NCI-H345 treated with DMSO at 0.1 percent for 48 hours (cell line): ENCODE results near the gene TM4SF4.
"Not testable (repeated sequence)": the region's sequence is repeated elsewhere in the genome, so short reads cannot be mapped to it uniquely, and the experiment has no call there.

ENCODE experiments used
- DNase-seq: peaks from one replicate; lab custom pipeline; 2025; ENCODE audit not compliant: unreplicated experiment; lab: John Stamatoyannopoulos, UW

Gene TM4SF4, protein sequence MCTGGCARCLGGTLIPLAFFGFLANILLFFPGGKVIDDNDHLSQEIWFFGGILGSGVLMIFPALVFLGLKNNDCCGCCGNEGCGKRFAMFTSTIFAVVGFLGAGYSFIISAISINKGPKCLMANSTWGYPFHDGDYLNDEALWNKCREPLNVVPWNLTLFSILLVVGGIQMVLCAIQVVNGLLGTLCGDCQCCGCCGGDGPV

DNA sequence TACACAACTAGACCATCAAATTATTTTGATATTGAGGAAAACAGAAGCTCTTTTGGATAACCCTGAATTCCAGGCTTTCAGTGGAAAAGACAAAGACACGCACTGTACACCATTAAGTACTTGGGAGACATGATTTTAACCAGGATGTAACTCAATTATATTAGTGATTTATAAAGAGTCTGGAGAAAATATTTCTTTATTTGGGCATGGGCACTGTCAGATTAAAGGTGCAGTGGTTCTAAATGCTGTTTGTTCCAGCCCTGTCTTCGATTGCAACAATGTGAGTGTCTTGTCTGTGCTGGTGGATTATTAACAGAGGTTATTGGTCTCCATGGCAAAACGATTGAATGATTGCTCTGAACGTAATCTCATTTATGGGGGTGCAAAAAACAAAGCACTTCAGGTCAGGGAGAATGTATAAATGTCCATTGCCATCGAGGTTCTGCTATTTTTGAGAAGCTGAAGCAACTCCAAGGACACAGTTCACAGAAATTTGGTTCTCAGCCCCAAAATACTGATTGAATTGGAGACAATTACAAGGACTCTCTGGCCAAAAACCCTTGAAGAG, at the start of gene TM4SF4:
TSS of gene TM4SF4 (plus strand) at position 448 of the 568 bp plus-strand sequence. CDS start 181 bp downstream, outside the sequence.
- no peak for DNase-seq

DNA sequence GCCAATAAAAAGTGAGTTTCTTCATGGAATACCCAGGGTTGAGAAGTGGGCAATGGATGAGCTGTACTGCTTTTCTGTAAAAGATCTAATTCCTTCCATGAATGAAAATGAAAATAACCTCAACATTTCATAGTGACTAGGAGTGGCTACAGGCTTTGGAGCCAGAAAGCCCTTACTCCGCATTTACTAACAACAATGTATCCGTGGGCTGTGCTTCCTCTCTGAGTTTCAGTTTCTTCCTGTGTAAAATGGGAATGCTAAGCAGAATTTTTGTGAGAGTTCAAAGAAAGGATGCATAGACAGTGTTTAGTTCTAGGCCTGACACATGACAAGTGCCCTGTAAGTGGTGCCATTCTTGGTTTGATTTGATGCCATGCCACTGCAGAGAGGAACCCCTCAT, 49.6 kb upstream of the TM4SF4 start:
- no peak for DNase-seq

DNA sequence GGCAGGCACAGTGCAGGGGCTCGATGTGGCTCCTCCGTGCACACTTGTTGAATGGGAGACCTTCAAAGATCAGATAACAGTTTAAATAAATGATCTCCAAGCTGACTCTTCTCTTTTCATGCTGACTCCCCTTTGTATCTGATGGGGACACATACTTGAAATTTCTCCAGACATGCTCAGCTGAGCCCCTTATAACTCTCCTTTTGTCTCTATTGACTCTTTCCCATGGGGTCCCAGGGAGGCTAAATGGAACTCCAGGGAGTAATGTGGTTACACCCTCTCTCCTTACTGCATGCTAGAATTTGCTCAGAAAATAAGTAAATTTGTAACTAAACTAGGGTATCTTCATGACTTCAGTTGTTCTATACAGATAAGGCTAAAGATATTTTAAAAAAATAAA, 48.2 kb upstream of the TM4SF4 start:
- DNase-seq: no peak

DNA sequence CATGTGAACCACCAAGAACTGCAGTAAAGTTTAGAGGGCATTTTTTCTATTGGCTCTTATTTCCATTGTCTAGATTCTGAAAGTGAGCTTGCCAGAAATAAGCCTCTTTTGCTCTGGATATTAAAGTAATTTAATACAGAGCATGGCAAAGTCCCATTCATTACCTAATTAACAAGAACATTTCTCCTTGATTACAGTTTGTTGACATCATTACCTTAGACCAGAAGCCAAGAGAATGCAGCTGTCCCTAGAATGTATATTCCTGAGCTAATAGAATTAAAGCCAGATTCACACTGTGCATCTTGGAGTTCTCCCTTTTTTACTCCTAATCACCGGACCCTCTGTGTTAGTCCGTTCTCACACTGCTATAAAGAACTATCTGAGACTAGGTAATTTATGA, 46.4 kb upstream of the TM4SF4 start:
- no peak for DNase-seq

DNA sequence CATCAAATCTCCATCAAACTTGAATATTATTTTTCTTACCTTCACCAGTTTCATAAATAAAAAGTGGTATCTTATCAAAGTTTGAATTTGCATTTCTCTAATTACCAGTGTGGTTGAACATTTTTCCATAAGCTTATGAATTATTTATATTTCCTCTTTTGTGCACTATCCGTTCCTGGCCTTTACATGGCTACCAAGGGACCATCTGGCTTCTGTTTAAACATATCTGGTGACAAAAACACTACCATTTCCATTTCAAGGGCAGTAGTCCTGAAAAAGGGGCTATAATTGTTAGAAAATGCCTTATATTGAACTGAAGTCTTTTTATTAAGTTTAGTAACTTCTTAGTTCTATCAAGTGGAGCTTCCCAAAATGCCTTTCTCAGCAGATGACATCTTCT, 44.3 kb upstream of the TM4SF4 start:
- no peak for DNase-seq

DNA sequence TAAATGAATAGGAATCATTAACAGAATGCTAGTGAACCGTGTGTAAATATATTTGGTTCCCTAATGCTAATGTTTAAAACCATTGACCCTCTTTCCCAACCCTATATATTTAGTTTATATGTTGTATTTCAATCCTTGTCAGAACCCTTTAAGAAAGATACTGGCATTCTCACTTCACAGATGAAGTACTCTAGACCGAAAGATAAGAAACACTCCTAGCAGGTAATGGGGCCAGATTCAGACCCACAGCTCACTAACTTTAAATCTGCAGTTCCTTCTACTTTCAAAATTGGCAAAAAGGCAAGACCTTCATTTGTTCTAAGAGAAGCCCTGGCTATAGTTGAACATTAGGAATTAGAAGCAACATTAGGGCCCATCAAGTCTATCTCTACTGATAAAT, 42.3 kb upstream of the TM4SF4 start:
- DNase-seq: no peak

DNA sequence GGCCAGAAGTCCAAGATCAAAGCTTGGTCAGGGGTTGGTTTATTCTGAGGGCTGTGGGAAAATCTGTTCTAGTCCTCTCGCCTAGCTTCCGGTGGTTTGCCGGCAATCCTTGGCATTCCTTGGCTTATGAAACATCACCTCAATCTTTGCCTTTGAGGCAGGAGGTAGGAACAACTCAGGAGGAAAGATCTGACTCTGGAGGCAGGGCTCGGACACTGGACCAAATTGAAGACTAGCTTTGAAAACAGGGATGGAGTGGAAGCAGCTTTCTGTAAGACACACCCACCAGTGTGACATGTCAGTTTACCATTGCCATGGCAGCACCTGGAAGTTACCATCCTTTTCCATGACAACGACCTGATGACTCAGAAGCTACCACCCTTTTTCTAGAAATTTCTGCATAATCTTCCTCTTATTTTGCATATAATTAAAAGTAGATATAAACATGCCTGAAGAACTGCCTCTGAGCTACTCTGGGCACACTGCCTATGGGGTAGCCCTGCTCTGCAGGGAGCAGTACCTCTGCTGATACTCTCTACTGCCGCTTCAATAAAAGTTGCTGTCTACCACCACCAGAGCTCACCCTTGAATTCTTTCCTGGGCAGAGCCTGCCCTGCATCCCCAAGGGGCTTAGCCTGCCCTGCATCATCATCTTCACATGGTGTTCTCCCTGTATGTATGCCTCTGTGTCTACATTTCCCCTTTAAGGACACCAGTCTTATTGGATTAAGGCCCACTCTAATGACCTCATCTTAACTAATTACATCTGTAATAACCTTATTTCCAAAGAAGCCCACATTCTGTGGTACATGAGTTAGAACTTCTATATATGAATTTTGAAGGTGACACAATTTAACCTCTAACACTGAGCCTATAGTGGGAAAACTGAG, 38.3 kb upstream of the TM4SF4 start:
- DNase-seq: no peak

DNA sequence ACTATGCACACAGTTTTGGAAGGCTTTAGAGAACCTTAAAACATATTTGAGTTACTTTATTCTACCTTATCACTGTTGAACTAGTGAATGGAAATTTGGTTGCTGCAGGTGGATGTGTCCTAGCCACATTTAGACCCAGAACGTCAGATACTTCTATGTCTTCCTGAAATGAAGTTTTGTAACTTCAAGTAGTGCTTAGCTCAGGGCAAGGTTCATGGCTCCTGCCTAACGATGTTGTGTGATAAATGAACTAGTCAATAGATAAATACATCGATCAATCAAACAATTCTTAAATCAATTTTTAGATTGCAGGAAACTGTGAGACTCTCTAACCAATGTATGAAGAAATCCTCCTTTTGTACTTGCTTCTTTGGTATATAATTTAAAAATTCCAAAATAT, 37.2 kb upstream of the TM4SF4 start:
- no peak for DNase-seq

DNA sequence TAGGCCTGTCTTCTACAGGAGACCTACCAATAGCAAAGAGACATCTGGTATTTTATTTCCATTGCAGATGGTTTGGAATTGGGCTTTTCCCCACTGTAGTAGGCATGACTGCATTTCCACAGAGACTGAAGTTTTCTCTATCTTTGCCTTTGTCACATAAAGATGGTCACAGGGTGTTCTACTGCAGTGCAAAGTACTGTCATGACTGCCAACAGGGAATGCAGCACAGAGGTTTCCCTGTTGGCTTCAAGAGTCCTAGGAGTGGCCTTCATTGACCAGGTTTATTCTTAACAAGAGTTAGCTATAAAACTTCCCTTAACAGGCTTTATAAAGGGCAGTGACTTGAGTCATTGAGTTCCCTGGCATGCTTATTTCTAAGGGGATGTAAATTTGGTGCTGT, 36.8 kb upstream of the TM4SF4 start:
- no peak for DNase-seq

DNA sequence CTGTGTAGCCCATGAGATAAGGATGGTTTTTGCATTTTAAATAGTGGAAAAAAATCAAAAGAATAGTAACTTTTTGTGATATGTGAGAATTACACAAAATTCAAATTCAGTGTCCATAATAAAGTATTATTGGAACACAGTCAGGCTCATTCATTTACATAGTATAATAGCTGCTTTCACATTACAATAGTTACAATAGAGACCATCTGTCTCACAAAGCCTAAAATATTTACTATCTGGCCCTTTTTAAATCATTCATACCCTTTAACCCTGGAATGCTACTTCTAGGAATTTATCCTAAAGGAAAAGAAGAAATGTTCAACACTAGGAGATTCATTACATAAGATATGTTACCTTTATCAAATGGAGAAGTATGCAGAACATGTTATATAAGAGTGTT, 35.5 kb upstream of the TM4SF4 start:
- DNase-seq: no peak

DNA sequence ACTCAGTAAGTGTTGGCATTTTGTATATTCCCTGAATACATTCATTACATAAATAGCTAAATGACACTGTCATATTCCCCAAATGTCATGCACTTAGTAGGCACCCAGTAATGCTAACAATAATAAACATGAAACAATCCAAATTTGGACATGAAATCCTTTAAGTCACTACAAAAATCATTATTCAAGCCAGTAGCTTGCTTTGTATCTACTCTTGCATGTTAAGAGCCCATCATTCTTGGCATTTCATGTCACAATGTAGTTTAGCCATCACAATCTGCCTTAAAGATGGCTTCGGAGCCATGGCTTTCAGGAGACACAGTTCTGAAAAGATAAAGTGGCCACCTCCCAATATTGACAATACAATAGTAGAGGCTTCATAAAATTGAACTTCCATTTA, 32.9 kb upstream of the TM4SF4 start:
- no peak for DNase-seq

DNA sequence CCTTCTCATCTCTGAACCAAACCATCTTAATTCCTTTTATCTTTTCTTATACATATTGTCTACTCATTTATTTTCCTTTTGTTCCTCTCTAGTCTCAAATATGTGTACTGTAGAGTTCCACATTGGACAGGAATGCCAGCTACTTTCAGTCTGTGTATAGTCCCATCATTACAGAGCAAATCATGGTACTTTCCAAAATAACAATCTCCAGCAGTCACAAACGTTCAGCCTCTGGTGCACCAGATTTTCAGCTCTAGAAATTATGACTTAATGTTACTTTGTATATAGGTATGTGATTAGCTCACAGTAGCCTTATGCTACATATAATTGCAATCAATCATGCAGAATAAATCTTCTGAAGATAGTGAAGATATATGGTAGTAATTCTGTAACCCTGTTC, 32.5 kb upstream of the TM4SF4 start:
- no peak for DNase-seq

DNA sequence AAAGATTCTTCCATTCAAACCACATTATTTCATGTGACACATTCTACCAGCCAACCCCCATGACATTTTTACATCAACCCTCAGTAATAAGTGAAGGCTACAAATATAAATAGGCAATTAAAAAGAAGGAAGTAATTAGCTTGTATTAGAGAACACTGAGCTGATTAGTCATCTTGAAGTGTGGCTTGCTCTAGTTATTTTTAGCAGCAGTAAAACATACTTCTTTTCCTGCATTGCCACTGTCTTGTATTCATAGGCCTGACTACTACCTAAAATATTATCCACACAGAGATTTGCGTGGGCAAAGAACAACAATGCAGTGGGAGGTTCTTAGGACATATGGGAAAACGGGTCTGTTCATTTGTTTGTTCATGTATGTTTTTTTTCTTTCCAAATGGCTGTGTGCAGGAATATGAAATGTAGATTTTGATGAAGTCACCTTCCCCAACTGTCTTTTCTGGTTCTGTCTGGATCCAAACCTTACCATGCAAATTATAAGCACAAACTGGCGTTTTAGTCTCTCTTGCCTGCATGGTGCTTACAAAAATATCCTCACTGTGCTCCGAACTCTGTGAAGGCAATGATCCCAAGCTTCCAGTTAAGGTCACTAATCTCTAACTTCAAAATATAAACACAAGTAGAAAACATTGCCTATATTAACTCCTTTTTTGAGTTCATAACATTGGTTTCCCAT, 31.5 kb upstream of the TM4SF4 start:
- no peak for DNase-seq

DNA sequence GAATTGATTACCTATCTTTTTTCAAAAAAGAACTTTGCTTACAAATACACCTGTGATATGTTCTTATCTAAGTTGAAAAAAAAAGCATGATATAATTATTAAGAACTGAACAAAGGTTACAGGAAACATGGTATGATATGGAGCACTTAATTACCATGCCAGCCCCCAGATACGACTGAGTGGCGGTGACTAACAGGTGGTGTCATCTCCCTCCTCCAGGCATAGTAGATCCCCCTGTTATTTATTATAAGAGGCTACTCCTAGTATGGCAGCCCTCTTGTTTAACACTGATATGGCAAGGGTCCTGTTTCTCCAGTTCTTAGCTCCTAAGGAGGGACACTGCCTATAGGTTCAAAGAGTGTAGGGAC, 31.0 kb upstream of the TM4SF4 start:
- no peak for DNase-seq

DNA sequence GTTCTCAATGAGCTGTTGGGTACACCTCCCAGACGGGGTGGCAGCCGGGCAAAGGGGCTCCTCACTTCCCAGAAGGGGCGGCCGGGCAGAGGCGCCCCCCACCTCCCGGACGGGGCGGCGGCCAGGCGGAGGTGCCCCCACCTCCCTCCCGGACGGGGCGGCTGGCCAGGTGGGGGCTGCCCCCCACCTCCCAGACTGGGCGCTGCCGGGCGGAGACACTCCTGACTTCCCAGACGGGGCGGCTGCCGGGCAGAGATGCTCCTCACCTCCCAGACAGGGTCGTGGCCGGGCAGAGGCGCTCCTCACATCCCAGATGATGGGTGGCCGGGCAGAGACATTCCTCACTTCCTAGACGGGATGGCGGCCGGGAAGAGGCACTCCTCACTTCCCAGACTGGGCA, 29.6 kb upstream of the TM4SF4 start:
- not testable (repeated sequence) for DNase-seq

DNA sequence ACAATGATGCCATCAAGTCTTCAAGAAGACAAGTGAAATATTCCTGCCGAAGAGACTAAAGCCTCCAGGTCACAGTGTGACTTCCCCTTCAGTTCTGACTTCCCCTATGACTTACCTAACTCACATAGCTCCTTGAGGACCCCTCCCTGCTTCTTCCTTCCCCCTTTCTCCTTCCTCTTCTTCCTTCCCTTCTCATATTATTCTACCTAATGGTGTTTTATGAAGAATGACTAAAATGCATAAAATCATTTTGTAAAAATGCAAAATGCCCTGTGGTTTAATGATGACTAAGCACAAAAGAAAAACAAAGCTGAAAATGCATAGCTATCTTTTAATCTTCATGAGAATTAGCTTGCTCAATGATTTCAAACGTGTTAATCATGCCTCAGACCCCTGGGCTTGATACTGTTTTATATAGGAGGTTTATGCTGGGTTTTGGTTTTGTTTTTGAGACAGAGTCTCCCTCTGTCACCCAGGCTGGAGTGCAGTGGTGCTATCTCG, 26.1 kb upstream of the TM4SF4 start:
- DNase-seq: no peak

DNA sequence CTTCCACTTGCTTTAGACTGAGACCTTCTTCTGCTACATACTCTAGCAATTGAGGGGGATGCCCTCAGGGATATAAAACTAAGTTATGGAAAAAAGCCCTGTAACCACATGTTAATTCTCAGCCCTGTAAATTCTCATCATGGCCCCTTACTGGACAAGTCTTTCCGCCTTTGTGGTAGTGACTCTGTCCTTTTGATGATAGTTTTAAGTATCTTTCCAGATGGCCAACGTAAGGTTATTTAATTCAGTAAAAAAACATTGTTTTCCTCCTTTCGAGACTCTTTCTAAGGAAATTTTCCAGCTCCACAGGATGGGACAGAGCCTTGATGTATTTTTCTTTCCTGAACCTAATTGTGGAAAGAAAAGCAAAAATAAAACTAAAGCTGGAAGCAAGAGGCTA, 25.3 kb upstream of the TM4SF4 start:
- no peak for DNase-seq

DNA sequence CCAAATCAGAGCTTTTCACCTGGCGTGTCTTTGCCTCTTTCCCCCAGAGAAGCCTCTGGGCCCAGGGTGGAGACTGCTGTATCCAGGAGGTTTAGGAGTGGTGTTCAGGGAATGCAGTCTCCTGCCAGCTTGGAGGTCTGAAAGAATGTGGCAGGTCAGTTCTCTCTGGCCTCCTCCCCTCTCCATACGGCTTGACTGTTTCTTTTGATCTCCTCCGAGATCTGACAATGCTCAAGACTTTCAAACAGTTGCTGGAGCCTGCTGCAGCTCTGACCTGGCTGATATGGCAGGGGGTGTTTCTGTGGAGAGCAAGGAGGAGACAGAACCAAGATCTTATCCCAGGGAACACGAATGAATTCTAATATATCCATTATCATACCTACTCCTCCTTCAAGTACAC, 24.7 kb upstream of the TM4SF4 start:
- no peak for DNase-seq

DNA sequence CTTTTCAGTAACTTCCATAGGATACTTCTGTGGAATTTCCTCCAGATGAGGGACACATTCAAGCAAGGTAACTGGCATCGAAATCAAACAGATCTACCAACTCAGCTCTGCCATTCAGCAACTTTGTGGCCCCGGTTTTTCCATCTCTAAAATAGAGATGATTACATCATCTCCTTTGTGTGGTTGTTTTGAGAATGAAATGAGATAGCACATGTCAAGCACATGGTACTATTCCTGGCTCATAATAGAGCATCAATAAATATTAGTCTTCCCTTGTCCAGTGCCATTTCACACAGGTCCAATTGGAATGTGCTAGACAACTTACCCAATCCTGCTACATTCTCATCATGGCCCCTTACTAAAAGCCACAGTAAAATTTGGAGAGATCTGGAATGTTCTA, 24.2 kb upstream of the TM4SF4 start:
- DNase-seq: no peak

DNA sequence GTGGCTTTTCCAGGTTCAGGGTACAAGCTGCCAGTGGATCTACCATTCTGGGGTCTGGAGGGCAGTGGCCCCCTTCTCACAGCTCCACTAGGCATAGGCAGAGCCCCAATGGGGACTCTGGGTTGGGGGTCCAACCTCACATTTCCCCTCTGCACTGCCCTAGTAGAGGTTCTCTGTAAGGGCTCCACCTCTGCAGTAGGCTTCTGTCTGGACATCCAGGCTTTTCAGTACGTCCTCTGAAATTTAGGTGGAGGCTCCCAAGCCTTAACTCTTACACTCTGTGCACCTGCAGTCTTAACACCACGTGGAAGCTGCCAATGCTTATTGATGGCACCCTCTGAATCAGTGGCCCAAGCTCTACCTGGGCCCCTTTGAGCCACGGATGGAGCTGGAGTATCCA, 22.5 kb upstream of the TM4SF4 start:
- no peak for DNase-seq

DNA sequence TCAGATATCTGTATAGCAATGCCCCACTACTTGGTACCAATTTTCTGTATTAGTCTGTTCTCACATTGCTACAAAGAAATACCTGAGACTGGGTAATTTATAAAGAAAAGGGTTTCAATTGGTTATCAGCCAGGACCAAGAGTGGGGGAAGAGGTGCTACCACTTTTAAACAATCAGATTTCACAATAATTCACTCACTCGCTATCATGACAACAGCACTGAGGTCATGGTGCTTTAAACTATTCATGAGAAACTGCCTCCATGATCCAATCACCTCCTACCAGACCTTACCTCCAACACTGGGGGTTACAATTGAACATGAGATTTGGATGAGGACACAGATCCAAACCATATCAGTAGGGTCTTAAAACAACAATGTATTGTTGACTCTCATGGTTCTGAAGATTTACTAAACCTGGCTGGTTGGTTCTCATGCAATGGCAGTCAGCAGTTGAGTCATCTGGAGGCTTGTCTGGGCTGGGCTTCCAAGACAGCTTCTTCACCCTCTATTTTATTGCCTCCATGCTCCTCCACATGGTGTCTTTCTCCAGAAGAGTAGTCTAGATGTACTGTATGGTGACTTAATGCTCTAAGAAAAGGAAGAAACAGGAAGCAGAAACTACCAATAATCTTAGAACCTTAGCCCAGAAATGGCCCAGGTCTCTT, 21.2 kb upstream of the TM4SF4 start:
- no peak for DNase-seq
